Prostate gland (tissue), 2 donors: ENCODE results near the gene REC114.

Source experiments
- POLR2A ChIP-seq: fragments of 450-650 bp; IDR thresholded peaks from one replicate; pipeline ENCODE4 v1.6.1; 2016; ENCODE audit warnings: antibody characterized with exemption, mild to moderate bottlenecking
- POLR2AphosphoS5 ChIP-seq: sonication (generic); formaldehyde crosslinking; IDR thresholded peaks from one replicate; pipeline ENCODE4 v1.6.1; 2017; ENCODE audit warnings: antibody characterized with exemption
- TF ChIP-seq, protein P1 (sequence below), 4 experiments: fragments of 200-600 bp in 2 of 4; fragments of 450-650 bp in 2 of 4; sonication (generic) in 2 of 4; IDR thresholded peaks; 1 replicate in 3 of 4; 2 replicates in 1 of 4; pipeline ENCODE4 v1.5.1; 2016 to 2019; ENCODE audit warnings: antibody characterized with exemption in 4 of 4, mild to moderate bottlenecking in 2 of 4, moderate library complexity in 2 of 4

DNA sequence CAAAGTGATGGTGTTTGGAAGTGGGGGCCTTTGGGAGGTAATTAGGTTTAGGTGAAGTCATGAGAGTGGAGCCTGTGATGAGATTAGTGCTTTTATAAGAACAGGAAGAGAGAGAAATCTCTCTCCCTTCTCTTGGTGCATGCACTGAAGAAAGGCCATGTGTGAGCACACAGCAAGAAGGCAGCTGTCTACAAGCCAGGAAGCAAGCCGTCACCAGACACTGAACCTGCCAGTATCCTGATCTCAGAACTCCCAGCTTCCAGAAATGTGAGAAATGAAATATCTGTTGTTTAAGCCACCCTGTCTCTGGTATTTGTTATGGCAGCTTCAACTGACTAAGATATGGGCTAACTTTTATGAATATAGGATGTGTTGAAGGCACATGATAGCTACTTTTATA lies 72.6 kb downstream of the REC114 start:
- TF ChIP-seq POLR2A, result no peak
- TF ChIP-seq, protein P1, sequence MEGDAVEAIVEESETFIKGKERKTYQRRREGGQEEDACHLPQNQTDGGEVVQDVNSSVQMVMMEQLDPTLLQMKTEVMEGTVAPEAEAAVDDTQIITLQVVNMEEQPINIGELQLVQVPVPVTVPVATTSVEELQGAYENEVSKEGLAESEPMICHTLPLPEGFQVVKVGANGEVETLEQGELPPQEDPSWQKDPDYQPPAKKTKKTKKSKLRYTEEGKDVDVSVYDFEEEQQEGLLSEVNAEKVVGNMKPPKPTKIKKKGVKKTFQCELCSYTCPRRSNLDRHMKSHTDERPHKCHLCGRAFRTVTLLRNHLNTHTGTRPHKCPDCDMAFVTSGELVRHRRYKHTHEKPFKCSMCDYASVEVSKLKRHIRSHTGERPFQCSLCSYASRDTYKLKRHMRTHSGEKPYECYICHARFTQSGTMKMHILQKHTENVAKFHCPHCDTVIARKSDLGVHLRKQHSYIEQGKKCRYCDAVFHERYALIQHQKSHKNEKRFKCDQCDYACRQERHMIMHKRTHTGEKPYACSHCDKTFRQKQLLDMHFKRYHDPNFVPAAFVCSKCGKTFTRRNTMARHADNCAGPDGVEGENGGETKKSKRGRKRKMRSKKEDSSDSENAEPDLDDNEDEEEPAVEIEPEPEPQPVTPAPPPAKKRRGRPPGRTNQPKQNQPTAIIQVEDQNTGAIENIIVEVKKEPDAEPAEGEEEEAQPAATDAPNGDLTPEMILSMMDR (IDR thresholded peaks at IDR 0.05), result no peak
- TF ChIP-seq POLR2AphosphoS5, result no peak
